Erythroblast (primary cell): ENCODE measurements around the gene KIF26B.
"Not testable (repeated sequence)": the region's sequence is repeated elsewhere in the genome, so short reads cannot be mapped to it uniquely, and the experiment has no call there.

Experiments
- GATA1 ChIP-seq: IDR thresholded peaks from 2 replicates; pipeline ENCODE4 v1.6.1; 2011; ENCODE audit warnings: low read depth, mild to moderate bottlenecking, control low read depth, low read length, moderate library complexity
- POLR2A ChIP-seq: IDR thresholded peaks from 2 replicates; pipeline ENCODE4 v1.6.1; 2011; ENCODE audit warnings: mild to moderate bottlenecking, low read length

DNA sequence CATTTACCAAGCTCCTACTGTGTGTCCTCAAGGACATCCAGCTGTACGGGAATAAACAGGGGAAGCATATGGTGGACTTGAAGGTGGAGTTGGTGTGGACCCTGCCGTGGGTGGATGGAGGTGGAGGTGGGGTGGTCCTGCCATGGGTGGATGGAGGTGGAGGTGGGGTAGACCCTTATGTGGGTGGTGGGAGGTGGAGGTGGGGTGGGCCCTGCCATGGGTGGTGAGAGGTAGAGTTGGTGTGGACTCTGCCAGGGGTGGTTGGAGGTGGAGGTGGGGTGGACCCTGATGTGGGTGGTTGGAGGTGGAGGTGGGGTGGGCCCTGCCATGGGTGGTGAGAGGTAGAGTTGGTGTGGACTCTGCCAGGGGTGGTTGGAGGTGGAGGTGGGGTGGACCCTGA lies 169.0 kb downstream of the KIF26B start:
- not testable (repeated sequence) for TF ChIP-seq POLR2A, GATA1
